Rectal smooth muscle tissue (tissue), 1 donor: Measurements from ENCODE around the gene ARMCX2.
A peak's percentile ranks its signal among the peaks of the same experiment; 100 is the strongest.
"Not testable (repeated sequence)": the region's sequence is repeated elsewhere in the genome, so short reads cannot be mapped to it uniquely, and the experiment has no call there.

Experiments
- H3K27ac ChIP-seq: one replicate; pipeline ENCODE4 v1.7.0; 2013; ENCODE audit warnings: low read depth, low read length, inconsistent platforms
- H3K27me3 ChIP-seq: one replicate; pipeline ENCODE4 v1.7.0; 2013; ENCODE audit warnings: low read length; ENCODE audit not compliant: control insufficient read depth, insufficient read depth
- H3K36me3 ChIP-seq: one replicate; pipeline ENCODE4 v1.7.0; 2013; ENCODE audit warnings: low read length; ENCODE audit not compliant: control insufficient read depth, insufficient read depth
- H3K4me1 ChIP-seq: one replicate; pipeline ENCODE4 v1.7.0; 2013; ENCODE audit warnings: low read length; ENCODE audit not compliant: control insufficient read depth, insufficient read depth
- H3K4me3 ChIP-seq: one replicate; pipeline ENCODE4 v1.7.0; 2013; ENCODE audit warnings: low read length
- H3K9ac ChIP-seq: one replicate; pipeline ENCODE4 v1.7.0; 2013; ENCODE audit warnings: low read length

The ARMCX2 gene

GRCh38 chrX:101656817-101657216 lies 2.8 kb downstream of the ARMCX2 start:
- no peak overlapping the region for H3K4me3 ChIP-seq
- H3K27ac ChIP-seq = no peak overlapping the region
- no peak overlapping the region for H3K9ac ChIP-seq
- no peaks in the 10 kb centered on the region for H3K27me3 ChIP-seq
- H3K4me1 ChIP-seq = no peaks in the 10 kb centered on the region
- H3K36me3 ChIP-seq = no peaks in the 10 kb centered on the region

- Histone ChIP-seq H3K36me3 (no peaks in the 10 kb centered on the region), H3K9ac (no peak overlapping the region), H3K4me1 (no peaks in the 10 kb centered on the region), H3K27ac (no peak overlapping the region), H3K27me3 (no peaks in the 10 kb centered on the region), H3K4me3 (no peak overlapping the region)
These were observed 4.1 kb downstream of the ARMCX2 start for GRCh38 chrX:101655534-101655933.

- not testable (repeated sequence) for H3K36me3 ChIP-seq, H3K27me3 ChIP-seq, H3K4me1 ChIP-seq, H3K9ac ChIP-seq, H3K4me3 ChIP-seq, H3K27ac ChIP-seq
These were observed 11.9 kb downstream of the ARMCX2 start for GRCh38 chrX:101647716-101648115.

- H3K4me3 ChIP-seq = no peak overlapping the region
- H3K9ac ChIP-seq = no peak overlapping the region
- H3K36me3 ChIP-seq = no peaks in the 10 kb centered on the region
- H3K27ac ChIP-seq = no peak overlapping the region
- H3K4me1 ChIP-seq = no peaks in the 10 kb centered on the region
- H3K27me3 ChIP-seq = peaks cover 3% of the 10 kb centered on the region
These were observed 17.6 kb downstream of the ARMCX2 start for GRCh38 chrX:101642093-101642492.

- Histone ChIP-seq H3K36me3 (no peaks in the 10 kb centered on the region), H3K27me3 (peaks cover 3% of the 10 kb centered on the region), H3K9ac (no peak overlapping the region), H3K4me3 (no peak overlapping the region), H3K4me1 (no peaks in the 10 kb centered on the region), H3K27ac (no peak overlapping the region)
These were observed 20.1 kb downstream of the ARMCX2 start for GRCh38 chrX:101639583-101639982.

GRCh38 chrX:101619364-101619763 lies 40.3 kb downstream of the ARMCX2 start:
- Histone ChIP-seq H3K27me3 (no peaks in the 10 kb centered on the region), H3K9ac (no peak overlapping the region), H3K4me1 (no peaks in the 10 kb centered on the region), H3K36me3 (no peaks in the 10 kb centered on the region), H3K4me3 (no peak overlapping the region), H3K27ac (no peak overlapping the region)

- Histone ChIP-seq H3K4me1 (no peaks in the 10 kb centered on the region), H3K9ac (peak within 1 kb of the TSS; percentile 24), H3K4me3 (peak within 1 kb of the TSS; percentile 70), H3K27ac (peak within 1 kb of the TSS; percentile 35), H3K27me3 (no peaks in the 10 kb centered on the region), H3K36me3 (no peaks in the 10 kb centered on the region)
These were observed 42.1 kb downstream of the ARMCX2 start, which contains the start of gene ARMCX6 for GRCh38 chrX:101617211-101618191. Gene ARMCX6, minus strand, starts transcription at chrX:101618000. Its CDS starts 1,380 bp downstream, at chrX:101616620.

GRCh38 chrX:101605728-101606127 lies 53.9 kb downstream of the ARMCX2 start:
- Histone ChIP-seq H3K27me3 (no peaks in the 10 kb centered on the region), H3K27ac (no peak overlapping the region), H3K4me3 (no peak overlapping the region), H3K36me3 (no peaks in the 10 kb centered on the region), H3K4me1 (no peaks in the 10 kb centered on the region), H3K9ac (no peak overlapping the region)
